ENCODE data around the gene BBS2.

BBS2 gene

GRCh38 chr16:56506941-56507340 is 12.9 kb downstream of the BBS2 start:
- H3K27me3 ChIP-seq (ENCODE audit: insufficient read depth, low read length, poor library complexity): no peaks in the 10 kb centered on the region
- ATAC-seq (ENCODE audit: insufficient read depth, low read depth): no peak
- no peak overlapping the region for H3K27ac ChIP-seq (ENCODE audit: low read length)
- DNase-seq: no peak
- no peak overlapping the region for H3K4me3 ChIP-seq (ENCODE audit: low read depth in 1 of 2, low read length in 2 of 2)
- peaks cover 65% of the 10 kb centered on the region for H3K36me3 ChIP-seq (ENCODE audit: insufficient read depth, low read length)
- no peak overlapping the region for H3K9ac ChIP-seq (ENCODE audit: low read depth, low read length)
- no peaks in the 10 kb centered on the region for H4K20me1 ChIP-seq (ENCODE audit: insufficient read depth, low read length)
- no peaks in the 10 kb centered on the region for H3K4me1 ChIP-seq (ENCODE audit: insufficient read depth, low read length)
- no peaks in the 10 kb centered on the region for H3K79me2 ChIP-seq (ENCODE audit: insufficient read depth, low read length)
- TF ChIP-seq CTCF (IDR thresholded peaks at IDR 0.05; ENCODE audit: borderline replicate concordance, extremely low read depth, low read length, poor library complexity, severe bottlenecking) (no peak), EZH2 (IDR thresholded peaks at IDR 0.05; ENCODE audit: borderline replicate concordance, low read depth, low read length, severe bottlenecking) (no peak)
- no peak overlapping the region for H2AFZ ChIP-seq (ENCODE audit: low read depth, low read length)
- no peaks in the 10 kb centered on the region for H3K9me3 ChIP-seq (ENCODE audit: insufficient read depth, low read length, severe bottlenecking)
- no peak overlapping the region for H3K4me2 ChIP-seq (ENCODE audit: insufficient read depth, low read length)

- DNase-seq (no peak), ATAC-seq (ENCODE audit: insufficient read depth, low read depth) (no peak)
- Histone ChIP-seq H3K27me3 (ENCODE audit: insufficient read depth, low read length, poor library complexity) (no peaks in the 10 kb centered on the region), H3K4me2 (ENCODE audit: insufficient read depth, low read length) (no peak overlapping the region), H3K79me2 (ENCODE audit: insufficient read depth, low read length) (no peaks in the 10 kb centered on the region), H3K36me3 (ENCODE audit: insufficient read depth, low read length) (peaks cover 67% of the 10 kb centered on the region), H3K9me3 (ENCODE audit: insufficient read depth, low read length, severe bottlenecking) (no peaks in the 10 kb centered on the region), H3K27ac (ENCODE audit: low read length) (no peak overlapping the region), H3K4me1 (ENCODE audit: insufficient read depth, low read length) (no peaks in the 10 kb centered on the region), H4K20me1 (ENCODE audit: insufficient read depth, low read length) (no peaks in the 10 kb centered on the region), H3K4me3 (ENCODE audit: low read depth in 1 of 2, low read length in 2 of 2) (no peak overlapping the region), H2AFZ (ENCODE audit: low read depth, low read length) (no peak overlapping the region), H3K9ac (ENCODE audit: low read depth, low read length) (no peak overlapping the region)
- TF ChIP-seq EZH2 (IDR thresholded peaks at IDR 0.05; ENCODE audit: borderline replicate concordance, low read depth, low read length, severe bottlenecking): no peak
These were observed 14.6 kb downstream of the BBS2 start for GRCh38 chr16:56505181-56505580.

GRCh38 chr16:56493815-56494214 is 26.0 kb downstream of the BBS2 start:
- H3K9ac ChIP-seq (ENCODE audit: low read depth, low read length): no peak overlapping the region
- H3K4me2 ChIP-seq (ENCODE audit: insufficient read depth, low read length): no peak overlapping the region
- DNase-seq: no peak
- H4K20me1 ChIP-seq (ENCODE audit: insufficient read depth, low read length): no peaks in the 10 kb centered on the region
- H3K4me3 ChIP-seq (ENCODE audit: low read depth in 1 of 2, low read length in 2 of 2): no peak overlapping the region
- no peak for ATAC-seq (ENCODE audit: insufficient read depth, low read depth)
- no peaks in the 10 kb centered on the region for H3K9me3 ChIP-seq (ENCODE audit: insufficient read depth, low read length, severe bottlenecking)
- H2AFZ ChIP-seq (ENCODE audit: low read depth, low read length): no peak overlapping the region
- no peaks in the 10 kb centered on the region for H3K4me1 ChIP-seq (ENCODE audit: insufficient read depth, low read length)
- H3K27me3 ChIP-seq (ENCODE audit: insufficient read depth, low read length, poor library complexity): no peaks in the 10 kb centered on the region
- no peaks in the 10 kb centered on the region for H3K79me2 ChIP-seq (ENCODE audit: insufficient read depth, low read length)
- TF ChIP-seq EZH2 (IDR thresholded peaks at IDR 0.05; ENCODE audit: borderline replicate concordance, low read depth, low read length, severe bottlenecking) (no peak), CTCF (IDR thresholded peaks at IDR 0.05; ENCODE audit: borderline replicate concordance, extremely low read depth, low read length, poor library complexity, severe bottlenecking) (no peak)
- H3K27ac ChIP-seq (ENCODE audit: low read length): no peak overlapping the region
- peaks cover 32% of the 10 kb centered on the region for H3K36me3 ChIP-seq (ENCODE audit: insufficient read depth, low read length)

- TF ChIP-seq EZH2 (IDR thresholded peaks at IDR 0.05; ENCODE audit: borderline replicate concordance, low read depth, low read length, severe bottlenecking): no peak
- TF ChIP-seq CTCF (IDR thresholded peaks at IDR 0.05; ENCODE audit: borderline replicate concordance, extremely low read depth, low read length, poor library complexity, severe bottlenecking): no peak
- Histone ChIP-seq H3K27ac (ENCODE audit: low read length) (no peak overlapping the region), H3K4me2 (ENCODE audit: insufficient read depth, low read length) (no peak overlapping the region), H4K20me1 (ENCODE audit: insufficient read depth, low read length) (no peaks in the 10 kb centered on the region), H3K9ac (ENCODE audit: low read depth, low read length) (no peak overlapping the region), H3K4me1 (ENCODE audit: insufficient read depth, low read length) (no peaks in the 10 kb centered on the region), H3K27me3 (ENCODE audit: insufficient read depth, low read length, poor library complexity) (no peaks in the 10 kb centered on the region), H3K36me3 (ENCODE audit: insufficient read depth, low read length) (peaks cover 25% of the 10 kb centered on the region), H3K4me3 (ENCODE audit: low read depth in 1 of 2, low read length in 2 of 2) (no peak overlapping the region), H2AFZ (ENCODE audit: low read depth, low read length) (no peak overlapping the region), H3K79me2 (ENCODE audit: insufficient read depth, low read length) (no peaks in the 10 kb centered on the region), H3K9me3 (ENCODE audit: insufficient read depth, low read length, severe bottlenecking) (no peaks in the 10 kb centered on the region)
- ATAC-seq (ENCODE audit: insufficient read depth, low read depth) (no peak), DNase-seq (no peak)
These were observed 26.7 kb downstream of the BBS2 start for GRCh38 chr16:56493126-56493525.

Measured in DND-41 (cell line).